Endodermal cell (in vitro differentiated cells): ENCODE measurements around the gene CACNG6. TPM values are rescaled to one million over a fixed set of nuclear protein-coding genes. Genes with fewer than 3 reads are reported as not detected.

Experiments used
- DNase-seq: peaks from one replicate; pipeline ENCODE4 v3.0.0-alpha.2; 2017
- H3K27ac ChIP-seq: 2 replicates; pipeline ENCODE4 v1.5.1; 2013; ENCODE audit warnings: mild to moderate bottlenecking, low read depth, low read length, moderate library complexity
- H3K27me3 ChIP-seq: 2 replicates; pipeline ENCODE4 v1.6.1; 2013; ENCODE audit warnings: mild to moderate bottlenecking, low read length, moderate library complexity; ENCODE audit not compliant: insufficient read depth, control insufficient read depth, poor library complexity, severe bottlenecking
- H3K36me3 ChIP-seq: 2 replicates; pipeline ENCODE4 v1.7.0; 2013; ENCODE audit warnings: mild to moderate bottlenecking, low read length, moderate library complexity; ENCODE audit not compliant: control insufficient read depth, insufficient read depth
- H3K4me1 ChIP-seq: one replicate; pipeline ENCODE4 v1.7.0; 2013; ENCODE audit warnings: low read length; ENCODE audit not compliant: control insufficient read depth, insufficient read depth
- H3K4me3 ChIP-seq: 2 replicates; pipeline ENCODE4 v1.5.1; 2013; ENCODE audit warnings: mild to moderate bottlenecking, low read length, moderate library complexity
- H3K9ac ChIP-seq: 2 replicates; pipeline ENCODE4 v1.6.1; 2013; ENCODE audit warnings: mild to moderate bottlenecking, low read length, moderate library complexity; ENCODE audit not compliant: poor library complexity, severe bottlenecking; ENCODE audit errors: extremely low read depth
- H3K9me3 ChIP-seq: 2 replicates; pipeline ENCODE4 v1.6.1; 2013; ENCODE audit warnings: mild to moderate bottlenecking, low read length, moderate library complexity; ENCODE audit not compliant: control insufficient read depth
- H3K27ac Mint-ChIP-seq: 2 replicates; pipeline ENCODE4 v1.8.0; 2020; ENCODE audit warnings: mixed read lengths
- H3K27me3 Mint-ChIP-seq: 2 replicates; pipeline ENCODE4 v1.8.0; 2021; ENCODE audit warnings: mild to moderate bottlenecking, mixed read lengths; ENCODE audit not compliant: insufficient read depth
- H3K36me3 Mint-ChIP-seq: 2 replicates; pipeline ENCODE4 v1.8.0; 2020; ENCODE audit warnings: low read depth, mixed read lengths
- H3K4me1 Mint-ChIP-seq: 2 replicates; pipeline ENCODE4 v1.8.0; 2020; ENCODE audit warnings: mixed read lengths
- H3K4me3 Mint-ChIP-seq: 2 replicates; pipeline ENCODE4 v1.8.0; 2020; ENCODE audit warnings: mild to moderate bottlenecking, moderate library complexity, mixed read lengths
- H3K9me3 Mint-ChIP-seq: 2 replicates; pipeline ENCODE4 v1.8.0; 2020; ENCODE audit warnings: mild to moderate bottlenecking, mixed read lengths
- CTCF ChIP-seq: fragments of 200-600 bp; sonication (generic); conservative IDR thresholded peaks from 2 replicates; pipeline ENCODE4 v1.5.0; 2021; ENCODE audit warnings: antibody characterized with exemption, mild to moderate bottlenecking
- WGBS, 2 experiments: methylation state at CpG; one replicate each; pipeline versions ENCODE4 v1.1.5 to v1.1.7; 2013; ENCODE audit warnings: missing lambda C conversion rate in 2 of 2, mixed read lengths in 1 of 2; ENCODE audit not compliant: insufficient coverage in 1 of 2, insufficient read length in 1 of 2; 5-methylcytosine and 5-hydroxymethylcytosine counted together
- total RNA-seq, 2 donors: library from RNA; stranded (reverse); fragmentation: NEBNext Ultra II Directional in 1 of 2; extraction: Animal tissue kit (Norgen Biotek cat#: 25700) in 1 of 2; gene quantifications; 2 replicates in 1 of 2; 3 replicates in 1 of 2; pipeline ENCODE4 v1.2.1, GENCODE V29; 2021

Gene CACNG6
- total RNA-seq, 2 donors from 2014 or later = 0.92 to 1.8 TPM

GRCh38 chr19:53960886-53961285 is 30.6 kb upstream of the CACNG6 start:
- Mint-ChIP-seq H3K4me1 (peaks cover 25% of the 10 kb centered on the region), H3K9me3 (no peaks in the 10 kb centered on the region), H3K4me3 (peak overlapping the region; percentile 3), H3K27ac (no peak overlapping the region), H3K27me3 (peaks cover 82% of the 10 kb centered on the region), H3K36me3 (no peaks in the 10 kb centered on the region)
- Histone ChIP-seq H3K9ac (no peak overlapping the region), H3K4me3 (no peak overlapping the region), H3K27ac (no peak overlapping the region), H3K36me3 (no peaks in the 10 kb centered on the region), H3K27me3 (peaks cover 82% of the 10 kb centered on the region), H3K9me3 (no peaks in the 10 kb centered on the region), H3K4me1 (no peaks in the 10 kb centered on the region)
- WGBS, 2 experiments = 3 to 20% methylated on average over 4 to 8 of the region's 8 CpGs
- TF ChIP-seq CTCF = no peak
- DNase-seq = no peak

DNA sequence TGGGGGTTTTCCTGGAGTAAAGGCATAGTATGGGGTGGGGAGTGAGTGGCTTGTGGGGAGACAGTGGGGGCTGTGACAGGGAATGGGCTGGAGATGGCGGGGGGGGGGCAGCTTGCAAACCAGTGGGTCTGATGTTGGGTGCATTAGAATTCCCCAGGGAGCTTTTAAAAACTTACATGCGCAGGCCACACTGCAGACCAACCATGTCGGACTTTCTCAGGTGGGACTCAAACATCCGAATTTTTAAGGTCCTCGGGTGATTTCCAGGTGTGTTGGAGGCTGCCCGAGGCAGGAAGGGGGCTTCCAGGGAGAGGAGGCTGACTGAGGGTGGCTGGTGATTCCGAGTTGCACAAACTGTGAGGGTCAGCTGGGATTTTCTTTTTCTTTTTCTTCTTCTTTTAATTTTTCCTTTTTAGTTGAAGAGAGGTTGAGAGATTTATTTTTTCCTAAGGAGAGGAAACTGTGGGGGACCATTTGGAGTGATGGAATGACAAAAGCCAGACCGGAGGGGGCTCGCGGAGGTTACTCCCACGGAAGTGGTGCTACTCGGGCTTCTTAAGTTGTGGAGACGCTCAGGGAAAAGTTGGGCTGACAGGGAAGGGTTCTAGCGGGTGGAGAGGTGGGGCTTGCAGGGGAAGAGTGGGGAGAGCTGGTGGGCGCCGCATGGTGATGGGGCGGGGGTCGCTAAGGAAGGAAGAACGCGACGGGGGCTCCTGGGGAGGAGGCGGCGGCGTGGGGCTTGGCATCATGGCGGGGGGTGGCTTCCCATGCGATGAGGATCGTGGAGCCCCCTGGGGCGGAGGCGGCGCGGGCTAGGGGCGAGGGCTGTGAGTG is 29.7 kb upstream of the CACNG6 start:
- Histone ChIP-seq H3K9me3 (no peaks in the 10 kb centered on the region), H3K36me3 (no peaks in the 10 kb centered on the region), H3K27me3 (peaks cover 82% of the 10 kb centered on the region), H3K27ac (no peak overlapping the region), H3K4me3 (no peak overlapping the region), H3K9ac (no peak overlapping the region), H3K4me1 (no peaks in the 10 kb centered on the region)
- no peak for DNase-seq
- Mint-ChIP-seq H3K9me3 (no peaks in the 10 kb centered on the region), H3K27ac (no peak overlapping the region), H3K4me1 (peaks cover 25% of the 10 kb centered on the region), H3K27me3 (peaks cover 88% of the 10 kb centered on the region), H3K4me3 (peak overlapping the region; percentile 46), H3K36me3 (no peaks in the 10 kb centered on the region)
- WGBS, 2 experiments = 1 to 6% methylated on average over 7 to 30 of the region's 32 CpGs
- no peak for TF ChIP-seq CTCF

GRCh38 chr19:53962887-53963431 is 28.5 kb upstream of the CACNG6 start, which contains the start of gene CACNG8:
Gene CACNG8, plus strand, starts transcription at chr19:53962937.
- H3K4me1 Mint-ChIP-seq = peaks cover 15% of the 10 kb centered on the region
- Histone ChIP-seq H3K4me3 (no peak within 1 kb of the TSS), H3K27me3 (peaks cover 71% of the 10 kb centered on the region), H3K27ac (no peak within 1 kb of the TSS), H3K36me3 (no peaks in the 10 kb centered on the region), H3K4me1 (no peaks in the 10 kb centered on the region), H3K9me3 (no peaks in the 10 kb centered on the region), H3K9ac (no peak within 1 kb of the TSS)
- H3K27me3 Mint-ChIP-seq = peaks cover 87% of the 10 kb centered on the region
- no peaks in the 10 kb centered on the region for H3K9me3 Mint-ChIP-seq
- 6 to 20% methylated on average over 1 to 42 of the region's 55 CpGs for WGBS, 2 experiments
- no peak for DNase-seq
- no peaks in the 10 kb centered on the region for H3K36me3 Mint-ChIP-seq
- TF ChIP-seq CTCF = no peak
- peak within 1 kb of the TSS; percentile 46 for H3K4me3 Mint-ChIP-seq
- H3K27ac Mint-ChIP-seq = no peak within 1 kb of the TSS
